CD4-positive, alpha-beta T cell treated with Interleukin-6 for 4 hours (primary cell): Measurements from ENCODE around the gene PABPN1L.
"Not testable (repeated sequence)": the region's sequence is repeated elsewhere in the genome, so short reads cannot be mapped to it uniquely, and the experiment has no call there.

ENCODE experiments used
- DNase-seq: peaks from one replicate; pipeline ENCODE4 v3.0.0-alpha.2; 2020; ENCODE audit warnings: mixed read lengths

The PABPN1L gene

GRCh38 chr16:88825146-88825545 is 41.3 kb downstream of the PABPN1L start:
- no peak for DNase-seq

- DNase-seq: no peak
These were observed 42.0 kb downstream of the PABPN1L start for GRCh38 chr16:88824256-88825077.

GRCh38 chr16:88823646-88824045 is 42.8 kb downstream of the PABPN1L start:
- DNase-seq: not testable (repeated sequence)

- no peak for DNase-seq
These were observed 44.0 kb downstream of the PABPN1L start for GRCh38 chr16:88822281-88823040.

- DNase-seq: no peak
These were observed 45.2 kb downstream of the PABPN1L start for GRCh38 chr16:88821168-88821850.

- DNase-seq: no peak
These were observed 46.0 kb downstream of the PABPN1L start for GRCh38 chr16:88820385-88821025.

GRCh38 chr16:88819126-88819525 is 47.3 kb downstream of the PABPN1L start:
- DNase-seq: no peak

GRCh38 chr16:88818575-88818874 is 47.9 kb downstream of the PABPN1L start:
- DNase-seq: no peak

- no peak for DNase-seq
These were observed 48.5 kb downstream of the PABPN1L start for GRCh38 chr16:88817785-88818574.

GRCh38 chr16:88816736-88817535 is 49.5 kb downstream of the PABPN1L start:
- no peak for DNase-seq

- DNase-seq: peak; percentile 66
These were observed 50.4 kb downstream of the PABPN1L start for GRCh38 chr16:88815901-88816589.

- DNase-seq: no peak
These were observed 51.2 kb downstream of the PABPN1L start for GRCh38 chr16:88815227-88815626.

- no peak for DNase-seq
These were observed 52.3 kb downstream of the PABPN1L start for GRCh38 chr16:88814144-88814502.
